Measurements from ENCODE around the gene EPN1.
"Not testable (repeated sequence)": the region's sequence is repeated elsewhere in the genome, so short reads cannot be mapped to it uniquely, and the experiment has no call there.

The EPN1 gene

GRCh38 chr19:55693336-55693974, 18.4 kb downstream of the EPN1 start:
- DNase-seq (ENCODE audit: low spot score), result no peak

- DNase-seq (ENCODE audit: low spot score), result no peak
Measured at GRCh38 chr19:55694241-55694655, 19.2 kb downstream of the EPN1 start.

- no peak for DNase-seq (ENCODE audit: low spot score)
Measured at GRCh38 chr19:55694656-55695491, 19.8 kb downstream of the EPN1 start.

- no peak for DNase-seq (ENCODE audit: low spot score)
Measured at GRCh38 chr19:55695511-55696290, 20.7 kb downstream of the EPN1 start.

GRCh38 chr19:55696301-55697068, 21.5 kb downstream of the EPN1 start:
- no peak for DNase-seq (ENCODE audit: low spot score)

GRCh38 chr19:55697069-55697440, 22.0 kb downstream of the EPN1 start:
- no peak for DNase-seq (ENCODE audit: low spot score)

- DNase-seq (ENCODE audit: low spot score), result no peak
Measured at GRCh38 chr19:55697698-55698097, 22.7 kb downstream of the EPN1 start.

- no peak for DNase-seq (ENCODE audit: low spot score)
Measured at GRCh38 chr19:55698256-55698655, 23.2 kb downstream of the EPN1 start.

- no peak for DNase-seq (ENCODE audit: low spot score)
Measured at GRCh38 chr19:55699221-55699620, 24.2 kb downstream of the EPN1 start.

GRCh38 chr19:55700813-55701212, 25.8 kb downstream of the EPN1 start:
- no peak for DNase-seq (ENCODE audit: low spot score)

GRCh38 chr19:55702131-55702627, 27.2 kb downstream of the EPN1 start:
- no peak for DNase-seq (ENCODE audit: low spot score)

GRCh38 chr19:55703790-55704215, 28.8 kb downstream of the EPN1 start:
- DNase-seq (ENCODE audit: low spot score), result peak; percentile 15

- DNase-seq (ENCODE audit: low spot score), result no peak
Measured at GRCh38 chr19:55704494-55705245, 29.6 kb downstream of the EPN1 start.

- no peak for DNase-seq (ENCODE audit: low spot score)
Measured at GRCh38 chr19:55705972-55706371, 30.9 kb downstream of the EPN1 start.

- no peak for DNase-seq (ENCODE audit: low spot score)
Measured at GRCh38 chr19:55711719-55712118, 36.7 kb downstream of the EPN1 start.

GRCh38 chr19:55712804-55713631, 38.0 kb downstream of the EPN1 start:
- no peak for DNase-seq (ENCODE audit: low spot score)

- no peak for DNase-seq (ENCODE audit: low spot score)
Measured at GRCh38 chr19:55716531-55716930, 41.5 kb downstream of the EPN1 start.

- no peak for DNase-seq (ENCODE audit: low spot score)
Measured at GRCh38 chr19:55717251-55717650, 42.2 kb downstream of the EPN1 start.

- not testable (repeated sequence) for DNase-seq (ENCODE audit: low spot score)
Measured at GRCh38 chr19:55717879-55718711, 43.1 kb downstream of the EPN1 start.

Measured in globus pallidus (tissue), 1 donor.